HepG2 (cell line): ENCODE results near the gene ISG20L2. TPM values are rescaled to one million over a fixed set of nuclear protein-coding genes. Genes with fewer than 3 reads are reported as not detected.

Experiments used
- CBX5 ChIP-seq: sonication (generic); formaldehyde crosslinking; IDR thresholded peaks from 2 replicates; pipeline ENCODE4 v1.4.0; 2020; ENCODE audit warnings: missing genetic modification reagents, borderline replicate concordance
- GATAD1 ChIP-seq: IDR thresholded peaks from 2 replicates; pipeline ENCODE4 v1.6.1; 2016; ENCODE audit warnings: missing genetic modification reagents, missing compliant biosample characterization
- HDAC2 ChIP-seq: sonication (generic); formaldehyde crosslinking; IDR thresholded peaks from 2 replicates; pipeline ENCODE4 v1.4.0; 2020; ENCODE audit warnings: missing genetic modification reagents
- KLF16 ChIP-seq, 2 experiments: sonication (generic) in 1 of 2; formaldehyde crosslinking in 1 of 2; IDR thresholded peaks; 2 replicates each; pipeline versions ENCODE4 v1.6.1 to v1.8.0; 2016 to 2023; ENCODE audit warnings: missing genetic modification reagents in 2 of 2, missing compliant biosample characterization in 1 of 2
- MTF1 ChIP-seq: sonication (generic); formaldehyde crosslinking; IDR thresholded peaks from 2 replicates; pipeline ENCODE4 v1.5.0; 2020; ENCODE audit warnings: missing genetic modification reagents
- NCOA1 ChIP-seq: sonication (generic); formaldehyde crosslinking; IDR thresholded peaks from 2 replicates; pipeline ENCODE4 v1.9.0; 2021; ENCODE audit warnings: missing genetic modification reagents
- TGIF2 ChIP-seq: IDR thresholded peaks from 2 replicates; pipeline ENCODE4 v1.6.1; 2016; ENCODE audit warnings: control low read depth, missing compliant biosample characterization
- ZNF143 ChIP-seq: sonication (generic); formaldehyde crosslinking; IDR thresholded peaks from 2 replicates; pipeline ENCODE4 v1.4.0; 2020; ENCODE audit warnings: missing genetic modification reagents
- ZNF251 ChIP-seq: sonication (generic); formaldehyde crosslinking; IDR thresholded peaks from 2 replicates; pipeline ENCODE4 v1.9.0; 2021; ENCODE audit warnings: mild to moderate bottlenecking, missing genetic modification reagents
- ZNF343 ChIP-seq: sonication (generic); formaldehyde crosslinking; IDR thresholded peaks from 2 replicates; pipeline ENCODE4 v1.4.0; 2020; ENCODE audit warnings: mild to moderate bottlenecking, missing genetic modification reagents
- ZNF441 ChIP-seq: sonication (generic); formaldehyde crosslinking; IDR thresholded peaks from 2 replicates; pipeline ENCODE4 v1.7.0; 2021; ENCODE audit warnings: missing genetic modification reagents, borderline replicate concordance
- ZNF572 ChIP-seq: sonication (generic); formaldehyde crosslinking; IDR thresholded peaks from 2 replicates; pipeline ENCODE4 v1.5.1; 2020; ENCODE audit warnings: mild to moderate bottlenecking, missing genetic modification reagents
- polyA plus RNA-seq, 8 experiments: library from polyadenylated mRNA; depleted of rRNA in 3 of 8; stranded (reverse) in 7 of 8; unstranded in 1 of 8; fragments of >200 nt; fragmentation: Illumina TruSeq in 4 of 8; extraction: Trizol in 4 of 8; gene quantifications; 2 replicates each; pipeline versions ENCODE4 v1.2.1 to v1.2.3, GENCODE V29; 2011 to 2016; ENCODE audit warnings: low read depth in 4 of 8, missing spikeins in 1 of 8, mixed read lengths in 1 of 8; ENCODE audit not compliant: insufficient read depth in 1 of 8
- total RNA-seq, 5 experiments: library from RNA; depleted of rRNA; stranded (reverse); fragments of >200 nt; fragmentation: Illumina TruSeq; extraction: Trizol; gene quantifications; 2 replicates each; pipeline ENCODE4 v1.2.3, GENCODE V29; 2016; ENCODE audit warnings: low read depth in 1 of 5
- TF ChIP-seq, protein P1 (sequence below): sonication (generic); formaldehyde crosslinking; IDR thresholded peaks from 2 replicates; pipeline ENCODE4 v1.4.0; 2020; ENCODE audit warnings: missing genetic modification reagents, borderline replicate concordance
- TF ChIP-seq, protein P2 (sequence below): sonication (generic); formaldehyde crosslinking; IDR thresholded peaks from 2 replicates; pipeline ENCODE4 v1.4.0; 2020; ENCODE audit warnings: mild to moderate bottlenecking, missing genetic modification reagents
- TF ChIP-seq, protein P3 (sequence below): sonication (generic); formaldehyde crosslinking; IDR thresholded peaks from 2 replicates; pipeline ENCODE4; 2020; ENCODE audit warnings: missing genetic modification reagents, mild to moderate bottlenecking, borderline replicate concordance

ISG20L2 gene
- total and polyA plus RNA-seq, 2 of the 13 experiments (the other 11 are each of a cell fraction or from before 2014, with no cell fraction given) = 19.8 to 21.3 TPM

DNA sequence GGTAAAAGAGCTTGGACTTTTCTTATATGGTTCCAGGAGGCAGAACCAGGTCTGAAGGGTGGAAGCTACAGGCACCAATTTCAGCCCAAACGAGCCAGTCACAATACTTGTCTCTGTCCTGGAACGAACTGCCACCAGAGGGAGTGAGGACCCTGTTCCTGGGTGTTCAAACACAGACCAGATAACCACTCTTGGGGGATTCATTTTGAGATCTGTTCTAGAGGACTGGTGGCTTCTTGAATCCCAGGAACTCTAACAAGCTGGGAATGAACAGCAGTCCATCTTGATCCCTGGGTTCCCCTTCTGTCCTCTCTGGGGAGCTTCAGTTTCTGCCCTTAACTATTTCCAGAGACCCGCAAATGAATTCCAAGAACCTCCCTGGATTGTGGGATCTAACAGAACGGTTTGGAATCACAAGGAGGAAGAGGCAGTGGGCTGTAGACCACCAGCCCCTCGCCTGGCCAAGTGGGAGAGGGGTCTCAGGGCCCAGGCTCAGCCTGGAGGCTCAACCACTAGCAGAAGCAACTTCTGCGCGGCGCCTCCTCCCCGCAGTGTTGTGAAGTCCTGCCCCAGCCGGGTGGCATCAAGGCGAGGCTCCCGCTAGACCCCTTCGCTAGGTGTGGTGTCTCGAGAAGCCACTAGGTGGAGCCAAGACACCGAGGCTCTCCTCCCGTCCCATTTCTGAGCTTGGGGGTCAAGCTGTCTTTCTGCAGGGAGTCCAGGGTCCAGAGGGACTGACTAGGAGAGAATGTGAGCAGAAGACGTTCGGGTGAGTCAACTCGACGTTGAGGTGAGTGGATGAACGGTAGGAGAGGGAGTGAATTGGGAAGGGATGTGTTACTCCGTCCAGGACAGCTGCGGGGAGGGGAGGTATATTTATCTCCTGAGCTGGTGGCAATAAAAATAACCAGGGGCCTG, 39.3 kb downstream of the ISG20L2 start (continued):
- peak in 1 of 2 experiments; percentile 41; a peak in 1 of 4 replicates for TF ChIP-seq KLF16 (CRISPR knock-in tag; IDR thresholded peaks at IDR 0.05)
- no peak for TF ChIP-seq MTF1 (CRISPR knock-in tag)
- TF ChIP-seq, protein P1, sequence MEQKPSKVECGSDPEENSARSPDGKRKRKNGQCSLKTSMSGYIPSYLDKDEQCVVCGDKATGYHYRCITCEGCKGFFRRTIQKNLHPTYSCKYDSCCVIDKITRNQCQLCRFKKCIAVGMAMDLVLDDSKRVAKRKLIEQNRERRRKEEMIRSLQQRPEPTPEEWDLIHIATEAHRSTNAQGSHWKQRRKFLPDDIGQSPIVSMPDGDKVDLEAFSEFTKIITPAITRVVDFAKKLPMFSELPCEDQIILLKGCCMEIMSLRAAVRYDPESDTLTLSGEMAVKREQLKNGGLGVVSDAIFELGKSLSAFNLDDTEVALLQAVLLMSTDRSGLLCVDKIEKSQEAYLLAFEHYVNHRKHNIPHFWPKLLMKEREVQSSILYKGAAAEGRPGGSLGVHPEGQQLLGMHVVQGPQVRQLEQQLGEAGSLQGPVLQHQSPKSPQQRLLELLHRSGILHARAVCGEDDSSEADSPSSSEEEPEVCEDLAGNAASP = 0 out of 2 replicates have a peak, but pooled peaks have one; percentile 32
- TF ChIP-seq, protein P2, sequence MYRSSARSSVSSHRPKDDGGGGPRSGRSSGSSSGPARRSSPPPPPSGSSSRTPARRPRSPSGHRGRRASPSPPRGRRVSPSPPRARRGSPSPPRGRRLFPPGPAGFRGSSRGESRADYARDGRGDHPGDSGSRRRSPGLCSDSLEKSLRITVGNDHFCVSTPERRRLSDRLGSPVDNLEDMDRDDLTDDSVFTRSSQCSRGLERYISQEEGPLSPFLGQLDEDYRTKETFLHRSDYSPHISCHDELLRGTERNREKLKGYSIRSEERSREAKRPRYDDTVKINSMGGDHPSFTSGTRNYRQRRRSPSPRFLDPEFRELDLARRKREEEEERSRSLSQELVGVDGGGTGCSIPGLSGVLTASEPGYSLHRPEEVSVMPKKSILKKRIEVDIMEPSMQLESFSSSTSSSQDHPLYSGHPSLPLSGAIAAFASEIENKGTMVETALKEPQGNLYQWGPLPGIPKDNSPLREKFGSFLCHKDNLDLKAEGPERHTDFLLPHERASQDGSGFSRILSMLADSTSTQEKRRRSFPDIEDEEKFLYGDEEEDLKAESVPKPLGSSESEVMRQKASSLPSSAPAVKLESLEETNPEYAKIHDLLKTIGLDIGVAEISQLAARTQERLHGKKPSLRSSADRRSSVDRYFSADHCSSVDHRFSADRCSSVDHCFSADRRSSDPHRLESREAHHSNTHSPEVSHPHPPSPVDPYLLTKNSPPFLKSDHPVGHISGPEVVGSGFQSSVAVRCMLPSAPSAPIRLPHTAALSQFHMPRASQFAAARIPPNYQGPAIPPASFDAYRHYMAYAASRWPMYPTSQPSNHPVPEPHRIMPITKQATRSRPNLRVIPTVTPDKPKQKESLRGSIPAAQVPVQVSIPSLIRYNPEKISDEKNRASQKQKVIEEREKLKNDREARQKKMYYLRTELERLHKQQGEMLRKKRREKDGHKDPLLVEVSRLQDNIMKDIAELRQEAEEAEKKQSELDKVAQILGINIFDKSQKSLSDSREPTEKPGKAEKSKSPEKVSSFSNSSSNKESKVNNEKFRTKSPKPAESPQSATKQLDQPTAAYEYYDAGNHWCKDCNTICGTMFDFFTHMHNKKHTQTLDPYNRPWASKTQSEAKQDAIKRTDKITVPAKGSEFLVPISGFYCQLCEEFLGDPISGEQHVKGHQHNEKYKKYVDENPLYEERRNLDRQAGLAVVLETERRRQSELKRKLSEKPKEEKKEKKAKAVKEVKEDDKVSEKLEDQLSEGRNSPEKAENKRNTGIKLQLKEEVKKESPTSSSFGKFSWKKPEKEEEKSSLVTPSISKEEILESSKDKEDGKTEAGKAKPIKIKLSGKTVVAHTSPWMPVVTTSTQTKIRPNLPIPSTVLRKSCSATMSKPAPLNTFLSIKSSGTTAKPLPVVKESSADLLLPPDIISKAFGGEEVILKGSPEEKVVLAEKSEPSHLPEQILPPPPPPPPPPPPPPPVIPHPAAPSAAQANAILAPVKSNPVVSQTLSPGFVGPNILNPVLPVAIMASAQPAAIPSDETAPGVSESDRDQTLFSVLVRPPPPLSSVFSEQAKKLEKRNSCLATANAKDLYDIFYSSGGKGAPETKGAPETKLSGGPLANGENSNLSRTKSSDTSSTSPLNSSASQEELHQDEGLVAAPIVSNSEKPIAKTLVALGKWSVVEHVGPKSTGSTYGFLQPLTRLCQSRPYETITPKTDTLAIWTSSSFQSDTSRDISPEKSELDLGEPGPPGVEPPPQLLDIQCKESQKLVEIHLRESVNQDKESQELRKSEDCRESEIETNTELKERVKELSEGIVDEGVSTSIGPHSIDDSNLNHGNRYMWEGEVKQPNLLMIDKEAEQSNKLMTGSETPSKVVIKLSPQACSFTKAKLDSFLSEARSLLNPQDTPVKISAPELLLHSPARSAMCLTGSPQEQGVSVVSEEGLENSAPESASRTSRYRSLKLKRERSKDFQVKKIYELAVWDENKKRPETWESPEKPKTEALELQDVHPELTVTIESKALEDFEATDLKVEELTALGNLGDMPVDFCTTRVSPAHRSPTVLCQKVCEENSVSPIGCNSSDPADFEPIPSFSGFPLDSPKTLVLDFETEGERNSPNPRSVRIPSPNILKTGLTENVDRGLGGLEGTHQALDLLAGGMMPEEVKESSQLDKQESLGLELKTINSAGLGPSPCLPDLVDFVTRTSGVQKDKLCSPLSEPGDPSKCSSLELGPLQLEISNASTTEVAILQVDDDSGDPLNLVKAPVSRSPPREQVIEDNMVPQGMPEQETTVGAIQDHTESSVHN = no peak
- TF ChIP-seq ZNF143 (CRISPR knock-in tag) = 0 out of 2 replicates have a peak, but pooled peaks have one; percentile 17
- no peak for TF ChIP-seq NCOA1
- 0 out of 2 replicates have a peak, but pooled peaks have one; percentile 27 for TF ChIP-seq TGIF2 (CRISPR knock-in tag)
- TF ChIP-seq ZNF441 (CRISPR knock-in tag) = 0 out of 2 replicates have a peak, but pooled peaks have one; percentile 32
- TF ChIP-seq ZNF572 (CRISPR knock-in tag) = peak; percentile 94
- TF ChIP-seq GATAD1 (CRISPR knock-in tag) = peak; percentile 51
- TF ChIP-seq HDAC2 (CRISPR knock-in tag) = 0 out of 2 replicates have a peak, but pooled peaks have one; percentile 55
- peak; percentile 47; the same call in 1 of the 2 replicates for TF ChIP-seq CBX5 (CRISPR knock-in tag)
- peak; percentile 26; the same call in 1 of the 2 replicates for TF ChIP-seq ZNF343 (CRISPR knock-in tag)
- no peak for TF ChIP-seq ZNF251 (CRISPR knock-in tag)
- TF ChIP-seq, protein P3, sequence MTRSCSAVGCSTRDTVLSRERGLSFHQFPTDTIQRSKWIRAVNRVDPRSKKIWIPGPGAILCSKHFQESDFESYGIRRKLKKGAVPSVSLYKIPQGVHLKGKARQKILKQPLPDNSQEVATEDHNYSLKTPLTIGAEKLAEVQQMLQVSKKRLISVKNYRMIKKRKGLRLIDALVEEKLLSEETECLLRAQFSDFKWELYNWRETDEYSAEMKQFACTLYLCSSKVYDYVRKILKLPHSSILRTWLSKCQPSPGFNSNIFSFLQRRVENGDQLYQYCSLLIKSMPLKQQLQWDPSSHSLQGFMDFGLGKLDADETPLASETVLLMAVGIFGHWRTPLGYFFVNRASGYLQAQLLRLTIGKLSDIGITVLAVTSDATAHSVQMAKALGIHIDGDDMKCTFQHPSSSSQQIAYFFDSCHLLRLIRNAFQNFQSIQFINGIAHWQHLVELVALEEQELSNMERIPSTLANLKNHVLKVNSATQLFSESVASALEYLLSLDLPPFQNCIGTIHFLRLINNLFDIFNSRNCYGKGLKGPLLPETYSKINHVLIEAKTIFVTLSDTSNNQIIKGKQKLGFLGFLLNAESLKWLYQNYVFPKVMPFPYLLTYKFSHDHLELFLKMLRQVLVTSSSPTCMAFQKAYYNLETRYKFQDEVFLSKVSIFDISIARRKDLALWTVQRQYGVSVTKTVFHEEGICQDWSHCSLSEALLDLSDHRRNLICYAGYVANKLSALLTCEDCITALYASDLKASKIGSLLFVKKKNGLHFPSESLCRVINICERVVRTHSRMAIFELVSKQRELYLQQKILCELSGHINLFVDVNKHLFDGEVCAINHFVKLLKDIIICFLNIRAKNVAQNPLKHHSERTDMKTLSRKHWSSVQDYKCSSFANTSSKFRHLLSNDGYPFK = peak; percentile 25; the same call in 1 of the 2 replicates
